Kidney epithelial cell (primary cell): ENCODE results near the gene SHANK3. TPM values are rescaled to one million over a fixed set of nuclear protein-coding genes. Genes with fewer than 3 reads are reported as not detected.

Experiments
- DNase-seq: peaks from one replicate; pipeline ENCODE4 v3.0.0-alpha.2; 2010; ENCODE audit warnings: low read depth
- H3K27me3 ChIP-seq: 2 replicates; pipeline ENCODE4 v1.6.0; 2011; ENCODE audit warnings: low read length; ENCODE audit not compliant: control insufficient read depth, insufficient read depth
- H3K36me3 ChIP-seq: 2 replicates; pipeline ENCODE4 v1.5.1; 2011; ENCODE audit warnings: low read length; ENCODE audit not compliant: control insufficient read depth, insufficient read depth
- H3K4me3 ChIP-seq: 2 replicates; pipeline ENCODE4 v1.5.1; 2011; ENCODE audit warnings: low read depth, mild to moderate bottlenecking, control low read depth, low read length
- CTCF ChIP-seq: IDR thresholded peaks from 2 replicates; pipeline ENCODE4 v1.5.1; 2011; ENCODE audit warnings: mild to moderate bottlenecking, moderate library complexity, low read length, control low read depth, inconsistent platforms; ENCODE audit not compliant: insufficient read depth, poor library complexity, severe bottlenecking
- total RNA-seq: library from RNA; depleted of rRNA; stranded (reverse); fragments of >200 nt; gene quantifications from 2 replicates; pipeline ENCODE4 v1.2.3, GENCODE V29; 2015

Gene SHANK3
- total RNA-seq, 1 donor from 2014 or later, result 3.8 TPM

- Histone ChIP-seq H3K36me3 (no peaks in the 10 kb centered on the region), H3K4me3 (no peak overlapping the region), H3K27me3 (peaks cover 12% of the 10 kb centered on the region)
- TF ChIP-seq CTCF, result no peak
- no peak for DNase-seq
Observed at GRCh38 chr22:50696251-50696798, 23.7 kb downstream of the SHANK3 start.

GRCh38 chr22:50696799-50697561, 24.4 kb downstream of the SHANK3 start:
- no peak for DNase-seq
- Histone ChIP-seq H3K4me3 (peak overlapping the region; percentile 36), H3K27me3 (peaks cover 12% of the 10 kb centered on the region)

GRCh38 chr22:50697667-50698506, 25.3 kb downstream of the SHANK3 start:
- H3K36me3 ChIP-seq, result no peaks in the 10 kb centered on the region
- H3K4me3 ChIP-seq, result peak overlapping the region; percentile 36
- H3K27me3 ChIP-seq, result peaks cover 12% of the 10 kb centered on the region
- TF ChIP-seq CTCF, result no peak
- DNase-seq, result no peak

More at GRCh38 chr22:50696799-50697561, 24.4 kb downstream of the SHANK3 start:
- TF ChIP-seq CTCF, result peak; percentile 73
- H3K36me3 ChIP-seq, result no peaks in the 10 kb centered on the region

GRCh38 chr22:50698546-50698945, 25.9 kb downstream of the SHANK3 start:
- Histone ChIP-seq H3K27me3 (peaks cover 12% of the 10 kb centered on the region), H3K4me3 (no peak overlapping the region)
- no peak for TF ChIP-seq CTCF

GRCh38 chr22:50699001-50699755, 26.6 kb downstream of the SHANK3 start:
- no peak for DNase-seq
- Histone ChIP-seq H3K36me3 (no peaks in the 10 kb centered on the region), H3K4me3 (no peak overlapping the region), H3K27me3 (peaks cover 12% of the 10 kb centered on the region)
- no peak for TF ChIP-seq CTCF

More at GRCh38 chr22:50698546-50698945, 25.9 kb downstream of the SHANK3 start:
- DNase-seq, result no peak
- no peaks in the 10 kb centered on the region for H3K36me3 ChIP-seq
